GM10248 (cell line): ENCODE results near the gene ITGA7.

ENCODE experiments used
- CTCF ChIA-PET: fragments of 300-600 bp; sonication (Branson Sonifier 250); formaldehyde crosslinking; extraction: SDS; loops from one replicate; lab custom pipeline; 2021; ENCODE audit warnings: antibody characterized with exemption; lab: Yijun Ruan, JAX
- POLR2A ChIA-PET: fragments of 350-650 bp; sonication (Branson Sonifier 250); formaldehyde crosslinking; extraction: SDS; loops from one replicate; lab custom pipeline; 2020; ENCODE audit warnings: antibody characterized with exemption; lab: Yijun Ruan, JAX
- DNase-seq: peaks from one replicate; pipeline ENCODE4 v3.0.0; 2012; ENCODE audit errors: extremely low spot score
- CTCF ChIP-seq: IDR thresholded peaks from 2 replicates; pipeline ENCODE4 v1.5.1; 2012; ENCODE audit warnings: mild to moderate bottlenecking, low read depth; ENCODE audit errors: extremely low read depth, missing control alignments, control extremely low read depth

The ITGA7 gene

GRCh38 chr12:55686366-55687010 is 21.2 kb downstream of the ITGA7 start:
- no peak for DNase-seq
- ChIA-PET CTCF (interaction anchor here (1.2 to 1.8 kb wide), 2 partner anchors 12 to 20 kb away, joined by 3 to 6 read pairs; no protein-coding TSS in a partner anchor), POLR2A (no interaction called here)
- TF ChIP-seq CTCF = no peak

DNA sequence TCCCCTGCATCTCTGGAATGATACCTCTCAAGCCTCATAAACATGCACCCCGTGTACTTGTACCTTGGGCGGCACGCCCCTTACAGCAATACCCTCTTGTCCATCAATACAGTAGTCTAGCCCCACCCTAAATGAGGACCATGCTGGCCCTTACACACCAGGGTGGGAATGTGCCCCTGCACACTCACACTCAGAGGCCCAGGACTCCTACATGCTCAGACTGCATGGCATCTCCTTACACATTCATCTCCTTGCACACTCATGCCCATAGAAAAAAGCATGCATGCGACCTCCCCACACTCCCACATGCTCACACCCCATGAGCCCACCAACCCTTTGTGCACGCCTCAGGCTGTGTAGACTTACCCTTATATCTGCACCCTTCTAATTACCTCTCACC is 22.0 kb downstream of the ITGA7 start:
- DNase-seq = no peak
- CTCF ChIA-PET = interaction anchor here (1.2 to 4.3 kb wide), 3 partner anchors 12 to 29 kb away, joined by 3 to 25 read pairs (median 6); no protein-coding TSS in a partner anchor
- POLR2A ChIA-PET = no interaction called here
- no peak for TF ChIP-seq CTCF

- no peak for DNase-seq
- no peak for TF ChIP-seq CTCF
- ChIA-PET CTCF (interaction anchor here (4.3 kb wide), 1 partner anchor 28 kb away, joined by 25 read pairs; no protein-coding TSS in a partner anchor), POLR2A (no interaction called here)
Measured at GRCh38 chr12:55684761-55685370, 22.8 kb downstream of the ITGA7 start.

DNA sequence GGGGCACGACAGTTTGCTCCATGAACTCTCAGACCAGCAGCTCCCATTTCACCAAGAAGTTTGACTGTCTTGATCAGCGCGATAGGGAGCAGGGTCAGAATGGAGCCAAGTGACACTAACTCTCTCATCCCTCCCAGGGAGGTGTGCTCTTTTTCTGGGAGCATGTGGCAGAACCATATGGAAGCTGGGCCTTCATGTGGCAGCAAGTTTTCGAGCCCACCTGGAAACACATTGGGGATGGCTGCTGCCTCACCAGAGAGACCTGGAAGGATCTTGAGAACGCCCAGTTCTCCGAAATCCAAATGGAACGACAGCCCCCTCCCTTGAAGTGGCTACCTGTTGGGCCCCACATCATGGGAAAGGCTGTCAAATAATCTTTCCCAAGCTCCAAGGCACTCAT is 24.0 kb downstream of the ITGA7 start:
- ChIA-PET POLR2A (no interaction called here), CTCF (interaction anchor here (0.9 to 4.3 kb wide), 2 partner anchors 27 to 65 kb away, joined by 3 to 25 read pairs; no protein-coding TSS in a partner anchor)
- no peak for DNase-seq
- no peak for TF ChIP-seq CTCF

GRCh38 chr12:55682087-55682796 is 25.5 kb downstream of the ITGA7 start:
- no peak for TF ChIP-seq CTCF
- DNase-seq = peak; percentile 10
- CTCF ChIA-PET = interaction anchor here (1.0 to 4.3 kb wide), 7 partner anchors 11 to 57 kb away, joined by 3 to 25 read pairs (median 5); no protein-coding TSS in a partner anchor
- POLR2A ChIA-PET = no interaction called here
